ENCODE measurements around the gene RAD23A.
"Not testable (repeated sequence)": the region's sequence is repeated elsewhere in the genome, so short reads cannot be mapped to it uniquely, and the experiment has no call there.

Gene RAD23A

DNA sequence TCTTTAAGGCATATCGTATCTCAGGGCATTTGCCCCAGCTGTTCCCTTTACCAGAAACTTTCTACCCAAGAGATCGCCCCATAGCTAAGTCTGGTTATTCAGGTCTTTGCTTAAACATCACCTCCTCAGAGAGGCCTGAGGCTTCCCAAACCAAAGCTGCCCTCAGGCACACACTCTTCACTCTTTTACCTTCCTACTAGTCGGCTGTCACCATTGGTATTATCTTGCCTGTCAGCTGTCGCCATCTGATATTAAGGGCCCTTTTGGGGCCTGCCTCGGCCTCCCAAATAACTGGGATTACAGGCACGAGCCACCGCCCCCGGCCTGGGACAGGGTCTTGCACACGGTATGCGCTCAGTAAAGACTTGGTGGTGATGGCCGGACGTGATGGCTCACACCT, 10.3 kb downstream of the RAD23A start:
- no peak for DNase-seq

DNA sequence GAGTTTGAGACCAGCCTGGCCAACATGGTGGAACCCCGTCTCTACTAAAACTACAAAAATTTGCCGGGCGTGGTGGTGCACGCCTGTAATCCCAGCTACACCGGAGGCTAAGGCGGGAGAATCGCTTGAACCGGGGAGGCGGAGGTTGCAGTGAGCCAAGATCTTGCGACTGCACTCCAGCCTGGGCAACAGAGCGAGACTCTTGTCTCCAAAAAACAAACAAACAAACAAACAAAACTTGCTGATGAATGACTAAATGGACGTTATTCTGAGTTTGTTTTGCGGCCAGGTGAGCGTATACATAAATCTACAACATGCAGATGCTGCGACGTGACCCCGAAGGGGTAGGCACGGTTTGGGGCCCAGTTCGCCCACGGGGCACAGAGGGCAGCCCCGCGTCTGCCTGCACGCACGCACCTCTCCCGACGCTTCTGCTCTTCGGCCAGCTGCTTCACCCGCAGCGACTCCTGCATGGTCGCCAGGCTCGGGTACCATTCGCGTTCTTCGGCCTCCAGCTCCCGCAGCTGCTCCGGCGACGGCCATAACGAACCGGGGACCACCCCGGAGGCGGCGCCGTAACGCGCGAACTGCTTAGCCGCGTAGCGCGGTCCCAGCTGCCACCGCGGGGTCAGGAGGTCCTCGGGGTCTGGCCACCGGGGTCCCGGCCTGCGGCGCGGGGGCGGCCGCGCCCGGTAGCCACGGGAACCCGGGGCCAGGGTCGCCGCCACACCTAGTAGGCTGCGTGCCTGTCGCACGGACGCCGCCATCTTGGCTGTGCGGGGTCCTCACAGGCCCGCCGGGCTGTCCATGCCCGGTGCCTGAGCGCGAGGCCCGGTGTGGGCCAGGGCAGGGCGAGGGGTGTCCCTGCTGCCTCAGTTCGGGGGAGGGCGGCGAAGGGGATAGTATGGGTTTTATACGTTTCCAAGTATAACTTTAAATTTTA, 11.1 kb downstream of the RAD23A start, which contains the start of gene GADD45GIP1:
GADD45GIP1 (minus strand) TSS at position 778 of the 943 bp plus-strand sequence; CDS start at position 767, 11 bp downstream.
- peak; percentile 85 for DNase-seq

DNA sequence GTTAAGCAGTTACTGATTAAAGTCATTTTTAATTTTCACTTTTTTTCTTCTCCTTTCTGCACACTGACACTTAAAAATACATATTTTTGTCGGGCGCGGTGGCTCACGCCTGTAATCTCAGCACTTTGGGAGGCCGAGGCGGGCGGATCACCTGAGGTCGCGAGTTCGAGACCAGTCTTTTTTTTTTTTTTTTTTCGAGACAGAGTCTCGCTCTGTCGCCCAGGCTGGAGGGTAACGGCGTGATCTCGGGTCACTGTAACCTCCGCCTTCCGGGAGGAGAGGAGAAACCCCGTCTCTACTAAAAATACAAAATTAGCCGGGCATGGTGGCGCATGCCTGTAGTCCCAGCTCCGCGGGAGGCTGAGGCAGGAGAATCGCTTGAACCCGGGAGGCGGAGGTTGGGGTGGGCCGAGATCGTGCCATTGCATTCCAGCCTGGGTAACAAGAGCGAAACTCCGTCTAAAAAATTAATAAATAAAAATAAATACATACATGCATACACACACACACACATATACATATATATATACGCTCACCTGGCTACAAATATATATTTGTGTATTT, 11.8 kb downstream of the RAD23A start:
- DNase-seq = not testable (repeated sequence)

DNA sequence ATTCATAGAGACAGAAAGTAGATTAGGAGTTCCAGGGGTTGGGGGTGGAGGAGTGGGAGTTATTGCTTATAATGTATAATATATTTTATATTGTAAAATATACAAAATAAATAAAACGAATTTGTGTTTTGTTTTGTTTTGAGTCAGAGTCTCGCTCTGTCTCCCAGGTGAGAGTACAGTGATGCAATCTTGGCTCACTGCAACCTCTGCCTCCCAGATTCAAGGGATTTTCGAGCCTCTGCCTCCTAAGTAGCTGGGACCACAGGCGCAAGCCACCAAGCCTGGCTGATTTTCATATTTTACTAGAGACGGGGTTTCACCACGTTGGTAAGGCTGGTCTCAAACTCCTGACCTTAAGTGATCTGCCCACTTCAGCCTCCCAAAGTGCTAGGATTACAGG, 13.8 kb downstream of the RAD23A start:
- no peak for DNase-seq

DNA sequence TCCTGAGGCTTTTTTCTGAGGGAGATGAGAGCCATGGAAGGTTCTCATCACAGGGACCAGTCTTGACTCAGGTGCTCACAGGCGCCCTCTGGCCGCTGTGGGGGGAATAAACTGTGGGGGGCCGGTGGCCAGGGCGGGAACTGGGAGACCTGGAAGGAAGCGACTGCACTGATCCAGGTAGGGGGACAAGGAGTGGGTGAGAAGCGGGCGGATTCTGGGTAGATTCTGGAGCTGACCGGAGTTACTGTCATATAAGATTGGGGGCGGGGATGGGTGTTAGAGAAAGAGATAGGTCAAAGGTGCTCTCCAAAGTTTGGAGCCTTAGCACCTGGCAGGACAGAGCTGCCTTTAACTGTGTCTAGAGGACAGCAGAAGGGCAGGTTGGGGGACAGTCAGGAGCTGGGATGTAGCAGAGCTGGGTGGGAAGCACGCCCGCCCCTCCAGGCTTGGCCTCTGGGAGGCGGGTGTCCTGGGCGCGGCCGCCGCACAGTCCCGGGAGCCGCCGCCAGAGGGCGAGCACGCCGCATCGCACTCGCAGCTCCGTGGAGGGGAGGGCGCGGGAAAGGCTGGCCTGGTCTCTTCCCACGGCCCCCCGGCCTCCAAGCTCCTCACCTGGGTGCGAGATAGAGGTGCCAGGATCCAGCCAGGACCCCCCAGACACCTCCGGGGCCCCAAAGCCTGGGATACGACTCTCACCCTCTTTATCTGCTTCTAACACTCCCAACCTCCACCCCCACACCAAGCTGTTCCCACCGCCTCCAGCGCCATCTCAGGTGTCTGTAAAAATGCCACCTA, 19.6 kb downstream of the RAD23A start:
- peak; percentile 83 for DNase-seq

DNA sequence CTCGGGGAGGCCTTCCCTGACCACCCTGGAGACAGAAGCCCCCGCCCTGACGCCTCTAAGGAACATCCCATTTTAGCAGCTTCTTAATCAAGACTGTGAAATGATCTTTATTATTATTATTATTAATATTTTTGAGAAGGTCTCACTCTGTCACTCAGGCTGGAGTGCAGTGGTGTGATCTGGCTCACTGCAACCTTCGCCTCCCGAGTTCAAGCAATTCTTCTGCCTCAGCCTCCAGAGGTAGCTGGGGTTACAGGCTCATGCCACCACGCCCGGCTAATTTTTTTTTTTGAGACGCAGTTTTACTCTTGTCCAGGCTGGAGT, 20.1 kb downstream of the RAD23A start:
- no peak for DNase-seq

DNA sequence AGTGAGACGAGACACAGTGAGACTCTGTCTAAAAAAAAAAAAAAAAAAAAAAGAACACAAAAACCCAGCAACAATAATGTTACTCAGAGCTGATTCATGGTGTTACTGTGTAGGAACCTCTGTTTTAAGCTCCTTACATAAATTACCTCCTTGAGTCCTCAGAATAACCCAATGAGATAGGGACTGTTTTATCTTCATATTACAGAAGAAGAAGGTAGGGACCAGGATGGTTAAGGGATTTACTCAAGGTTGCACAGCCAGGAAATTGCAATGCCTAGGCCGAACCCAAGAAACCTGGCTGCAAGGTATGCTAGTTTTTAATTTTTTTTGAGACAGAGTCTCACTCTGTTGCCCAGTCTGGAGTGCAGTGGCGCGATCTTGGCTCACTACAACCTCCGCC, 22.2 kb downstream of the RAD23A start:
- DNase-seq = no peak

DNA sequence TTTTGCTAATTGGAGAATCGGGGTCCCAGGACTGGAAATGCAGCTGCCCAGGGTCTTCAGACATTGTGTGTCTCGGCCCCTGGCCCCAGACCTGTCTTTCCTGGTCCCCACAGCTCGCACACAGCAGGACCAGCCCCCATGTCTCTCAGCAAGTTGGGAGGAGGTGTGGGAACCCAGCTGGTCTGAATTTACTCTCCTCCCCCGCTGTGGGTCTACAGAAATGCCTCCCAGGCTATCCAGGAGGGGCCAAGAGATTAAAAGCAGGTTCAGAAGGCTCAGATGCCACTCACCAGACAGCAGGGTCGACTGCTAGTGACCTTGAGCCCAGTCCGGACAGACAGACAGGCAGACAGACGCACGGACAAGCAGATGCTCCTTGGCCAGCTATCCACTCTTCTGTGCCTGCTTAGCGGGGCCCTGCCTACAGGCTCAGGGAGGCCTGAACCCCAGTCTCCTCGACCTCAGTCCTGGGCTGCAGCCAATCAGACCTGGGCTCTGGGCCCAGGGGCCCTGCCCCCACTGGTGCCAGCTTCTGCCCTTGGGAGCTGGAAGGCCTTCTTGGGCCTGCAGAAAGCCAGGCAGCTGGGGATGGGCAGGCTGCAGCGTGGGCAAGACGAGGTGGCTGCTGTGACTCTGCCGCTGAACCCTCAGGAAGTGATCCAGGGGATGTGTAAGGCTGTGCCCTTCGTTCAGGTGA, 23.8 kb downstream of the RAD23A start, which contains the start of gene DAND5:
DAND5 (plus strand) TSS at position 285 of the 697 bp plus-strand sequence; CDS start at position 370, 85 bp downstream.
- DNase-seq = no peak

DNA sequence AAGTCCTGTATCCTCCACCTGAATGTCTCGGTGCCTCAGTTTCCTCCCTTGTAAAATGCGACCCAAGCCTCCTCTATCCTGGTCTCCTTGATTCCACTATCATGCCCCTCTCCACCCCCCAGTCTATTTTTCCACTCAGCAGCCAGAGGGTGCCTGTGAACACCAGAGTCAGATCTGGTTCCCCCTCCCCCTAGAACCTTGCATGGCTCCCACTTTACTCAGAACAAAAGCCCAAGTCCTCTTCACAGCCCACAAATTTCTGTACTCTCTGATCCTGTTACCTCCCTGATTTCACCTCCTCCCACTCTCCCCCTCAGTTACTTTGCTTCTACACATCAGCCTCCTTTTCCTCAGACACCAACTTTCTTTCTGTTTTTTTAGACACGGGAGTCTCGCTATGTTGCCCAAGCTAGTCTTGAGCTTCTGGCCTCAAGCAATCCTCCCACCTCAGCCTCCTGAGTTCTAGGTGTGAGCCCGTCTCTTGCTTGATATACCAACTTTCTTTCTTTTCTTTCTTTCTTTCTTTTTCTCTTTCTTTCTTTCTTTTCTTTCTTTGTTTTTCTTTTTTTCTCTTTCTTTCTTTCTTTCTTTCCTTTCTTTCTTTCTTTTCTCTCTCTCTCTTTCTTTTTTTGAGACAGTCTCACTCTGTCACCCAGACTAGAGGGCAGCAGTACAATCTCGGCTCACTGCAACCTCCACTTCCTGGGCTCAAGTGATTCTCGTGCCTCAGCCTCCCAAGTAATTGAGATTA, 24.6 kb downstream of the RAD23A start:
- no peak for DNase-seq

DNA sequence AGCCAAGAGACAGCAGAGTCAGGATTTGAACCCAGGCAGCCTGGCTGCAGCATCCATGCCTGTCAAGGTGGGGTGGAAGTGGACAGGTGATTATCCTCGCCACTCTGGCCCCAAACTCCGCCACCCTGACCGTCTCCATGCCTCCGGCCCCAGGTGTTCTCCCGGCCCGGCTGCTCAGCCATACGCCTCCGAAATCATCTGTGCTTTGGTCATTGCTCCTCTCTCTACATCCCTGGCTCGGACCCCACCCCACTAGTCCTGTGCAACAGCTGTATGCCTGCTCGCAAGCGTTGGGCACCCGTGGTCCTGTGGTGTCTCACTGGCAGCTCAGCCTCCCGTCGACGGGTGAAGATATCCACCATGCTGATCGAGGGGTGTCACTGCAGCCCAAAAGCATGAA, 27.6 kb downstream of the RAD23A start:
- no peak for DNase-seq

DNA sequence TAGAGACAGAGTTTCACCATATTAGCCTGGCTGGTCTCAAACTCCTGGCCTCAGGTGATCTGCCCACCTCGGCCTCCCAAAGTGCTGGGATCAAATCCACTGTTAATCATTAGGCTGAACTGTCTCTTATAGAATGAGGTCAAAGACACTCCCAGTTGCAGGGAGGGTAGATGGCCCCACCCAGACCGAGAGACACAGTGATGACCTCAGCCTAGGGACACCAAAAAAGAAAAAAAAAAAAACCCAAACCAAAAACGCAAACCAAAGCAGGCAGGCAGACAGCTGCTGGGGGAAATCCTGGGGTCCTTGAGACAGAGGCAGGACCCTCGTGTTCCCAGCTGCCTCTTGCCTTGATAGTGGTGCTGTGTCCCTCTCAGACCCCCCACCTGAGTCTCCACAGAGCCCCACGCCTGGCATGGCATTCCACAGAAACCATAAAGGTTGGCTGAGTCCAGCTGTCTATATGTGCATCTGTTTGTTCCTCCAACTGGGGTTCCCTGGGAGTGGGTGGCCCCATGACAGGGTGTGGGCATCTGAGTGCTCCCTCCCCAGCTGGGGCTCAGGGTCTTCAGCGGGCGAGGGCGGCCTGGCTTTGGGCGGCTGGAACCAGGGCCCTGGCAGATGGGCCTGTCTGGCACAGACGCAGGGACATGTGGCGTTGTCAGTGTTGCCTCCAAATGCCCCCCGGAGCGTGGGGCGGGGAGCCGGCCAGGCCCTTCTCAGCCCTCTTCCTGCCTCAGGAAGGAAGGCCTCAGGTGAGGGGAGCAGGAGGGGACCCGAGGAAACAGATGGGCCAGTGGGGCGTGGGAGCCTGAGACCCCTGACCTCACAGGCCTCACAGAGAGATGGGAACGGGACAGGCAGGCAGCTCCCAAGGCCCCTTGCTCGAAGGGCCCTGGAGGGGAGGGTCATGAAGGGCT, 28.9 kb downstream of the RAD23A start:
- DNase-seq = no peak

DNA sequence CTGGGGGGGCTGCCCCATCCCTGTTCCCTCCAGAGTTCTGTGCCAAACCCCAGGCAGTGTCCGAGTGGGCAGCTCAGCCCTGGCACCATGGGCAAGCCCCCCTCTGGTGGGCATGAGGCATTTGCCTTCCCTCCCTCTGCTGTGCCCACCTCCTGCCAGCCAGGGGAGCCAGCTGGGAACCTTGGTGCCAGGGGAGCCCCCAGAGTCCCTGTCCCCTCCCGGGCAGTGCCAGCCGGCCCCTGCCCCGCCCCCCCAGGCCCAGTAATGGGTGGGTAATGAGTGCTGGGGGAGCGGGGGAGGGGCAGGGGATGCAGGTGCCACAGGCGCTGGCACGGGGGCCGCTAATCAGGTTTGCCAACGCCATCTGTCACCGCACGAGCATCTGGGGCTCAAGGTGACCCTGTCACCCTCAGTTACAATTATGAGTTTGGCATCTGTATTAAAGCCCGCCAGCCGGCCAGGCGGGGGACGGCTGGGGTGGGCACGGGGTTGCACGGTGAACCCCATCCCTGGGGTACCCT, 29.6 kb downstream of the RAD23A start:
- DNase-seq = no peak

DNA sequence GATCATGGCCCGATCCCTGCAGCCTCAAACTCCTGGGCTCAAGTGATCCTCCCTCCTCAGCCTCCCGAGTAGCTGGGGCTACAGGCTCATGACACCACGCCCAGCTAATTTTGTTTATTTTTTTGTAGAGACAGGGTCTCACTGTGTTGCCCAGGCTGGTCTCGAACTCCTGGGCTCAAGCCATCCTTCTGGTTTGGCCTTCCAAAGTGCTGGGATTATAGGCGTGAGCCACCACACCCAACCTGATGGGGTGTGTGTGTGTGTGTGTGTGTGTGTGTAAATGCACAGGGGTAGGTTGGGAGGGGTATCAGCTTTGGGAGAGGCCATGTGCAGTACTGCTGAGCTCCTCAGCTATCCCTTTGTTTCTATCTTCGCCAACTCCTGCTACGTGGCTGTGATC, 30.4 kb downstream of the RAD23A start:
- not testable (repeated sequence) for DNase-seq

DNA sequence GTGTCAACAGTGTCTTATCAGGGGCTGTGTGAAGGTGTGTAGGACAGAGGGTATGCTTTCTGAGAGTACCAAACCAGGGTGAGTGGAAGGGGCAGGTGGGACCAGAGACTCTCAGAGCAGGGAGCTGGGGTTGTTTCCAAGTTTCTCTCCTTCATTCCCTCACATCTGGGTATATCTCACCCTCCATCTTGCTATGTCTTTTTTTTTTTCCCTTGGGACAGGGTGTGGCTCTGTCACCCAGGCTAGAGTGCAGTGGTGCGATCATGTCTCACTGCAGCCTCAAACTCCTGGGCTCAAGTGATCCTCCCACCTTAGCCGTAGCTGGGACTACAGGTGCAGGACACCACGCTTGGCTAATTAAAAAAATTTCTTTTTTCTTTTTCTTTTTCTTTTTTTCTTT, 34.3 kb downstream of the RAD23A start:
- DNase-seq = no peak

DNA sequence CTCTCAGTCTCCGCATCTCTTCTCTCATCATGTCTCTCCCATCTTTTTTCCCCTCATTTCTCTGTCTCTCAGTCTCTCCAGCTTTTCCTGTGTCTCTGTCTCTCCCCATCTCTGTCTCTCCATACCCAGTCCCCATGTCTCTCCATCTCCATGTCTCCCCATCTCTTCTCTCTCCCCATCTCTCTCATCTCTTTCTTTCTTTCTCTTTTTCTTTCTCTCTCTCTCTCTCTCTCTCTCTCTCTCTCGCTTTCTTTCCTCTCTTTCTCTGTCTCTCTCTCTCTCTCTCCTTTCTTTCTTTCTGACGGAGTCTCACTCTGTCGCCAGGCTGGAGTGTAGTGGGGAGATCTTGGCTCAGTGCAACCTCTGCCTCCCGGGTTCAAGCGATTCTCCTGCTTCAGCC, 37.0 kb downstream of the RAD23A start:
- DNase-seq = no peak

DNA sequence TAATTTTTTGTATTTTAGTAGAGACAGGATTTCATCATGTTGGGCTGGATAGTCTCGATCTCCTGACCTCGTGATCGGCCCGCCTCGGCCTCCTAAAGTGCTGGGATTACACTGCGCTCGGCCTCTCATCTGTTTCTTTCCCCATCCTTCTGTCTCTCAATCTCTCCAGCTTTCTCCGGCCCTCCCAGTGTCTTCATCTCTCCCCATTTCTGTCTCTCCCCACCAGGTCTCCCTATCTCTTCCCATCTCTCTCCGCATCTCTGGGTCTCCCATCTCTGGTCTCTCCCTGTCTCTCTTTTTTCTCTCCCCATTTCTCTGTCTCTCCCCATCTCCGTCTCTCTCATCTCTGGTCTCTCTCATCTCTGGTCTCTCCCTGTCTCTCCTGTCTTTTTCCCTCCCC, 37.4 kb downstream of the RAD23A start:
- no peak for DNase-seq

DNA sequence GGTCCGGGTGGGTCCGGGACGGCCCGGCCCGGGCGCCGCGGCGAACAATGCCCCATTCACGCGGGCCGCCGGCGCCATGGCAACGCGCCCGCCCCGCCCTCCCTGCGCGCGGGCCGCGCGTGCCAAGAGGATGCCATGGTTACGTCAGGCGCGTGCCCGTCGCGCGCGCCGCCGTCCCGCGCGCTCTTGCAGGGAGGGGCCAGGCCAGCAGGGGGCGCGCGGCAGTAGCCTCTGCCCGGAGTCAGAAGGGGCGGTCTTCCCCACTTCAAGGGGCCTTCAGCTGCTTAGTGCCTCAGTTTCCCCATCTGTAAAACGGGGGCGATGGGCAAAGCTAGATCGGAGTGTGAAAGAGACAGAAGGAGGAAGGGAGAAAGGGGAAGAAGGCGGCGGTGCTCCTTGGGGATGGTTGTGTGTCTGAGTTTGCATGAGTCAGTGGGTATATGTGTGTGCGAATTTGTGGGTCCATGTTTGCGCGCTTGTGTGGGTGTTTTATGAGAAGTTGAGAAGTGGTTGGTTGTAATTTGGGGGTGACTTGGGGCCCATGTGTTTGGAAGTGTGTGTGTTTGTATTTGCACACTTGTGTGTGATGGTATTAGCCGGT, 38.0 kb downstream of the RAD23A start:
- DNase-seq = peak; percentile 83

DNA sequence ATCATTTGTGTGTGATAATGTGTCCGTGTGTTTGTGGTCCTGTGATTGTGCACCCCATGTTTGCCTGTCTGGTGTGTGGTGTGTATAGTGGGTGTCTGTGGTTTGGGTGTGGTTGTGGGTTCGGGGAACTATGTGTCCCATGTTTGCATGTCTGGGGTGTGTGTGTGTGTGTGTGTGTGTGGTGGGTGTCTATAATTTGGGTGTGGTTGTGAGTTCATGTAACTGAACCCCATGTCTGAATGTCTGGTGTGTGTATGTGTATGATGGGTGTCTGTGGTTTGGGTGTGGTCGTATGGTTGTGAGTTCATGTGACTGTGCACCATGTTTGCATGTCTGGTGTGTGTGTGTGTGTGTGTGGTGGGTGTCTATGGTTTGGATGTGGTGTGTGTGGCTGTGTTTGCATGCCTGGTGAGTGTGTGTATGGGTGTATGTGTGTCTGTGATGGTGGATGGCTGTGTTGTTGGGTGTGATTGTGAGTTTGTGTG, 38.5 kb downstream of the RAD23A start:
- DNase-seq = no peak

DNA sequence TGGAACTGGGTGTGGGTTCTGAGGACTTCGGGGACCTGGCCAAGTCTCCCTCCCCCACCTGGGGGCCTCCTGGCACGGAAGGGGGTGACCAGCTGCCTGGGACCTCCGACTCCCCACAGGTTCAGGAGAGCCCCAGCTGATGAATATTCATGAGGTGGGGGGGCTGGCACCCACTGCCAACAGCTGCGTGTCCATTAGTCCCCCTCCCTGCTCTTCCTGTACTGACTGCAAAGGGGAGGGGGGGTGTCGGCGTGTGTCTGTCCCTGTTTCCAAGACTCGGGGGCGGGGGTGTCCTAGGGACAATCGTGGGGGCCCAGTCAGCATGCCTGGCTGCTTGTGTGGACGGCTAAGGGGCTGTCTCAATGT, 39.0 kb downstream of the RAD23A start:
- DNase-seq = no peak
